SH-SY5Y (cell line): ENCODE data around the gene DENND2D.

Source experiments
- GATA2 ChIP-seq: IDR thresholded peaks from 2 replicates; pipeline ENCODE4 v1.6.1; 2011; ENCODE audit warnings: mild to moderate bottlenecking, low read depth, low read length
- GATA3 ChIP-seq: IDR thresholded peaks from 2 replicates; pipeline ENCODE4 v1.6.1; 2011; ENCODE audit warnings: low read depth, mild to moderate bottlenecking, low read length, moderate library complexity

DENND2D gene

DNA sequence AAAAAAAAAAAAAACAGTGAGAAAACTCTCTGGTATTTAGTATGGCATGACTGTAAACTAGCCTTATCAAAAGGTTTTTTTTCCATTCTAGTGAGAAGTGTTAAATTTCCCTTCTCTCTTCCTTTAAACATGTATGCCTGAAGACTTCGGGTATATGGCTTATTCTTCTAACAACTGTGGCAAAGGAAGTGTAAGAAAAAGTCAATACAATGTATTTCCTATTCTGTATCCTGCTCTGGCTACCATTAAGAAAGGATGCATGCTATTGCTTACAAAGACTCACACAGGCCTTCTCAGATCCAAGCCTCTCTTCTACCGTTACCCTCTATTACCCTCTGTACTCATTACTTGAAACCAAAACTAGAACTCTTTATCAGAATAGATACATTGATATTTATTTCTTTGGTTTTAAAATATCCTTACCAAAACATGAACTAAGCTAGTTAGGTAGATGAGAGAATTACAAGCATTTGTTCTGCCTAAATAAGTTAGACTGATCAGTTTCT, 52.0 kb downstream of the DENND2D start:
- TF ChIP-seq GATA2, result no peak
- TF ChIP-seq GATA3, result no peak

DNA sequence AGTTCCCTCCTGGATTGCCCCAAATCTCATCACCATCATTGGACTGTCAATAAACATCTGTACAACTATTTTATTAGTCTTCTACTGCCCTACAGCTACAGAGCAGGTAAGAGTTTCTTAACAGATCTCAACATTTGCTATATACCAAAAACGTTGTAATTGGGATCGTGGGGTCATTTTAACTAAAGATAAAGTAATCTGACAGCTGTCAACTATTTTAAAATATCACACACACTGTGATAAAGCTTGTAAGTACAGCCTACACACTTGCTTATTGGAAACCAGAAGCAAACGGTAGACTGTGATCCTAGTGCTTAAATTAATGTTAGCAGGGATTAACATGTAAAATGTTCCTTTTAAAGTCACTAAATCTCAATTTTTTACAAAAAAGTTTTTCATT, 52.5 kb downstream of the DENND2D start:
- TF ChIP-seq GATA2, result no peak
- TF ChIP-seq GATA3, result no peak

DNA sequence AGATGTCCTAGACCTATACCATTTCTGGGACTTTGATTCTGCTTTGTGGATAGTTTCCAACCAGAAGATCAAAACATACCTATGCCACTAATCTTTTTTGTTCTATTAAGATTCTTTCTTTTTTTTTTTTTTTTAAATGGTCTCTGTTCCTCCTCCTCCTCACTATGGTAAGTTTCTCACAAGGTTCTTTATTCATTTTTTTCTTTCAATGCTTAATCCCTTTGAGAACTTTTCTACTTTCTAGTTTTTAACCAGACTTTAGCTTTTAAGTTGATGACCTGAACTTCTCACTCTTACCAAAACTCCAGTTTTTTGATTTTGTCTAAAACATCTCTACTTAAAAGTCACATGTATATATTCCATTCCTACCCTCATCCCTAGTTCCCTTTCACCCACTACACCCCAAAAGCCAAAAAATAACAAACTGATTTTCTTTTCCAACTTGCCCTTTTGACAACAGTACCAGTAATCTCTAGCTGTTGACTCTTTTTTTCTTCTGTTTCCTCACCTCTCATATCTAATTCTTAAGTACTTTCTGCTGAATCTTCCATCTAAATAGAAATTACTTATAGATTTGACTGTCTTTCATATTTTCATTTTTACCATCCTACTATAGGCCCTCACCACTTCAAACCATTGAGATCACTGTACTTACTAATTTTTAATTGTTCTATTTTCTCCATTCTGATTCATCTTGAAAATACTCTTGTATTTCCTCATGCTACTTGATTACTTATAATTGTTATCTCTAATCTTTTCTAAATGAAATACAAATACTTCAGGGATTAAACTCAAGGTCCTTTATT, 54.3 kb downstream of the DENND2D start:
- TF ChIP-seq GATA2 (no peak), GATA3 (no peak)

DNA sequence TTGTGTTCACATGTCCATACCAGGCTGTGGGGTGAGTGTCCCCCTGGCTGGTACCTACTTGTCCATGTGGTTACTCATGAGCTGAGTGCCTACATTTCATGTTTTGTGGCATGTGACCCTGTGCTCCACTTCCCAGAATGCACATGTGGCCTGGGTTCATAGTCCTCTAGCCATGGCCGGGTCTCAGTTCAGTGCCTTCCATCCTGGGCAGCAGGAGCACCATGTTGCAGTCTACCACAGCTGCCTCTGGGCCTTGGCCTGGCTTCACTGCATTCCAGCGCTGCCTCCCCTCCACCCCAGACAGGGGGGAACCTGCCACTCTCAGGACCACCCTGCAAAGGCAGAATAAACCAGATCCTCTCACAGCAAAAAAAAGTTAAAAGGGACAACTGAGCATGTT, 54.9 kb downstream of the DENND2D start:
- TF ChIP-seq GATA2, result no peak
- no peak for TF ChIP-seq GATA3

DNA sequence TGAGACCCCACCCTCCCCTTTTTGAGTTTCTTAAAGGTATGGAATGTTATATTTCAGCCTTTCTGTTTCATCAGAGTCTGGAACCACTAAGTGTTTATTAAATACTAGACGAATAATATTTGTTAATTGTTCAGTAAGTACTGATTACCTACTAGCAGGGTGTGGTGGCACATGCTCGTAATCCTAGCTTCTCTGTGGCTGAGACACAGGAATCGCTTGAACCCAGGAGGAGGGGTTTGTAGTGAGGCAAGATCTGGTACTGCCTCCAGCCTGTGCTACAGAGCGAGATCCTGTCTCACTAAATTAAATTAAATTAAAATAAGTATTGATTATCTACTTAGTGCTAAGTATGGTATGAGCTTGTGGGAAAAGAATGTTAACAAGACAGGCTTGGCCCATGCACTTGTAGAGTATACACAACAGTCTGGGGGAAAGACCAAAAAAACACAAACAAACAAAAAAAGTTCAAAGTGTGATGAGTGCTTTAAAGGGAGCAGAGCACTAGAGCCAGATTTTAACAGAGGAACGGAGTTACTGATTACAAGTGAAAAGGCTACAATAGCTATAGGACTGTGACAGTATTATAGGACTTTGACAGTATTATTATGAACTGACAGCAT, 58.0 kb downstream of the DENND2D start:
- TF ChIP-seq GATA3 (no peak), GATA2 (no peak)

DNA sequence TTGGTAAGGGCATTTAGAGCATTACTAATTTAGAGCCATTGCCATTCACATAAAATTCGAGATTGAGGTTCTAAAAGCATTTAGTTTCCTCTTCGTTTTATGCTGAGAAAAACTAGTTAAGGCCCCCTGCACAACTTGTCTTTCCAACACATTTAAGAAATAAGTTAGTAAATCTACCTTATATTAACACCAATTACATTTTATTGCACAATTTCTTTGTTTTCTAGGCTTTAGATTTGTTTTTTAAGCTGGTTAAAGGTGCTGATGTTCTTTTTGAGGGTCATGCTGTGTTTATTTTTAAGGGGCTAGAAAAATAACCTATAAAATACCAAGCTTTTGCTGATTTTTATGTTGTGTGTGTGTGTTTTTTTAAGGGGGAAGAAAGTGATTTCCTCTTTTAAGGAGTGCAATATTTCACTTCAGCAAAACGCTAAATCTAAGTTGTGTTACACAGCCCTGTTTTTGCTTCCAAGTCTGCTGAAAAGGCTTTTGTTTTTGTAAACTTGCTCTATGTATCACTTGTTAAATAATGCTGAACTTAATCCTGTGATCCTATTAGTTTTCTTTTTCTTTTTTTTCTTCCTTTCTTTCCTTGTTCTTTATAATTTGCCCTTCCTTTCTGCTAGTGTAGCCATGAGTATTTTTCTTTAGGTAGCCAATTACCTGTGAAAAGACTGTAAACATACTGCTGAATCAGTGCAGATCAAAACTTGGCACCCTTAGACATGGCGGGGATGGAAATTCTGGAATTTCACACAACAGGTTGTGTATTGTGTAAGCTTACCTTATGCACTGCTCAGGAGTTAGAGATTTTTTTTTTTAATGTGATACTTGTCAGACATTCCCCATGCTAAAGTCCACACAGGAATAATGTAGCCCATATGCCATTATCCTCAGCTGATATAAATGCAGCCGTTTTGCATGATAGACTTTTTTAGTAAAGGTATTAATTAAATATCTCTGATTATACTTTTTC, 58.9 kb downstream of the DENND2D start:
- TF ChIP-seq GATA3 (no peak), GATA2 (no peak)

DNA sequence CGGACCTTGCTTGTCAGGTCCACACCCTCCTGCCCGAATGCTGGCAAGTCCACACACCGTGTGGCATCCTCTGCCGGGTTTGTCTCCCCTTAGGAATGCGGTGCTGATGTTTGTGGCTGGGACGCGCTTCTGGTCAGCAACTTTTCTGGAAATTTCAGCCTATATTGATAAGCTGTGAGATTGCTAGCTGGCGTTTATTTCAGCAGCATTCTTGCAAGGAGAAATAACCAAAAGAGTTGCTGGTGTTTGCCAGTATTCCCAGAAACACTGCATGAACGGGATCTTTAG, 59.8 kb downstream of the DENND2D start:
- TF ChIP-seq GATA2 (no peak), GATA3 (no peak)

DNA sequence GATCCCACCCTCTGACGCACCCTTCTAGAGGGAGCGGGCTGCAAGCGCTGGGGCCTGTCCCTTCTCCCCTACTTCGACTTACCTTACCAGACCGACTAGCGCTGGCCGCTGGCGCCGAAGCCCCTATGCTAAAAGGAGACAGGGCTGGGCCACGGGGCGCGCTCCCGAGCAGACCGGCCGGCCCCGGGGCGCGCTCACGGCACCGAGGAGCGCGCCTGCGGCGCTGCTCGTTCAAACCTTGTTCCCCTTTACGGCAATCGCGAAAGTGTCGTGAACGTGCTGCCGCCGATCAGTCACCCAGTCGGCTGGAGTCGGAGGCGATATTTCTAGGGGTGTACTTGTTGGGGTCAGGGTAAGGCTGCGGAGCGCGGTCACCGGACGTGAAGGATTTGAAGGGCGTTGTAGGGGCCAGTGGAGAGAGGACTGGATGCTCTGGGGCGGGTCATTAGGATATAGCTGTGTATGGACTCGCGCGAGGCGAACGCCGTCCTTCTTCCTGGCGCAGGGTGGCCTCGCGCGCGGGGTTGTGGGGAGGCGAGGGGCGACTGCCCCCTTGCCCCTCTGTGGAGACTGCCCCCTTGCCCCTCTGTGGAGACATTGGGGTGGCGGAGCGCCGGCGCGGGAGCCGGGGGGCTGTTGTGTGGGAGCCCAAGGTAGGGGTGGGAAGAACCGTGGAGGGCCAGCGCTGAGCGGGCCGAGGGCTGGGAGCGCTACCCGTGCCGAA, 60.3 kb downstream of the DENND2D start, which contains the start of the genes CEPT1 and DRAM2:
Gene CEPT1 (plus strand): TSS at position 268 of the 724 bp plus-strand sequence. CDS start 7,492 bp downstream, outside the sequence.
Gene DRAM2 (minus strand): TSS at position 138 of the 724 bp plus-strand sequence. CDS start 8,539 bp downstream, outside the sequence.
- TF ChIP-seq GATA2 (no peak), GATA3 (no peak)

DNA sequence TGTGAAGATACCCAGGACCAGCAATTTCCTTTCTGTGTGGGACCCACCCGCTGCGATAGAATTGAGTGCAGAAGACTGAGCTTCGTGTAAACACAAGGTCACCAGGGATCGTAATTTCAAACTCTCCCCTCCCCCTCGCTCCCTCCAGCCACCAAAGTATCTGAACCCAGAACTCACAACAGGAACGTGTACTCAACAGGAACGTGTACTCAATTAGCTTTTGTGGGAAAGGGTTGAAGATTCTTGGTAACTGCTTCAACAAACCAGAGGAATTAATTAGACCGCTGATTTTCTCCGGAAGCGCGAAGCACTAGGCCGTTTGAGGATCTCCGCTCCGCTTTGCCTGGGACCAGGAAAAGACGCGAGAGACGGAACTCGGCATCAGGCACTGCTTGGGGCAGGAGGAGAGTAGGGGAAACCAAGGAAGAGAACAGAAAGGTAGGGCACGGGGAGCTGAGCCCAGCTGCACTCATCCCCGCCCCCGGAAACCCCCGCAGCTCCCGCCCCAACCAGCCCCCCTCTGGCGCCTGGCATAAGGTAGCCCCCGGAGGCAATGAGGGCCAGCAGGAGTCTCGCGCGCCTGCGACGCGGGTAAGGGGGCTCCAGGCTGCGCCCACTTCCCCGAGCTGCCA, 61.0 kb downstream of the DENND2D start:
- TF ChIP-seq GATA2 (no peak), GATA3 (no peak)
